GM19455 (cell line): ENCODE results near the gene POLD4.

ENCODE experiments used
- ATAC-seq: cut with Tn5 transposase; IDR thresholded peaks from one replicate; pipeline ENCODE4 v1.9.1; 2021; ENCODE audit not compliant: unreplicated experiment

The POLD4 gene

DNA sequence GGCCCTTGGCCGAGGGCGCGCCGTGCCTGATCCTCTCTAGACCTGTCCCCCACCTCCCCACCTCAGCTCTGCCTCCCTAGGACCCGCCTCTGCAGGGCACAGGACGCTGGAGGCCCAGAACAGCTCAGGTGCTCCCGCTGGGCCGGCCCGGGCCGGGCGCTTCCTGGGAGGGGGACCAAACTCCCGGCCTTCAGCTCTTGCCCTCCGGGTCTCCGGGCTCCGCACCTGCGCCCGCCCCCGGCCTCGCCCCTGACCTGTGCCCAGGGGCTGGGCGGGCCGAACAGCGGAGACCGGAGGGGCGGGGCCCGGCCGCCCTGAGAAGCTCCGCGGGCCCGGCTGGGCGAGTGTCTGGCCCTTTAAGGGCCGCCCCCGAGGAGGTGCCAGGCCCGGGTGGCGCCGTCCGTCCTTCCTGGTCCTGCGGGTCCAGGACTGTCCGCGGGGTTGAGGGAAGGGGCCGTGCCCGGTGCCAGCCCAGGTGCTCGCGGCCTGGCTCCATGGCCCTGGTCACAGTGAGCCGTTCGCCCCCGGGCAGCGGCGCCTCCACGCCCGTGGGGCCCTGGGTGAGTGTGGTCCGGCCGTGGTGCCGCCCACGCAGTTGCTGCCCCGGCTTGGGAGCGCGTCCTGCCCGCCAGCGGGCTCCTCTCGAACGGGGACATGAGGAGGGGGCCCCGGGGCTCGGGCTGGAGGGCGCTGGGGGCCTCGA lies 50.1 kb downstream of the POLD4 start, which contains the start of gene SSH3:
Gene SSH3 (plus strand): TSS at position 399 of the 703 bp plus-strand sequence. CDS start 96 bp downstream, at position 495.
- ATAC-seq: no peak

DNA sequence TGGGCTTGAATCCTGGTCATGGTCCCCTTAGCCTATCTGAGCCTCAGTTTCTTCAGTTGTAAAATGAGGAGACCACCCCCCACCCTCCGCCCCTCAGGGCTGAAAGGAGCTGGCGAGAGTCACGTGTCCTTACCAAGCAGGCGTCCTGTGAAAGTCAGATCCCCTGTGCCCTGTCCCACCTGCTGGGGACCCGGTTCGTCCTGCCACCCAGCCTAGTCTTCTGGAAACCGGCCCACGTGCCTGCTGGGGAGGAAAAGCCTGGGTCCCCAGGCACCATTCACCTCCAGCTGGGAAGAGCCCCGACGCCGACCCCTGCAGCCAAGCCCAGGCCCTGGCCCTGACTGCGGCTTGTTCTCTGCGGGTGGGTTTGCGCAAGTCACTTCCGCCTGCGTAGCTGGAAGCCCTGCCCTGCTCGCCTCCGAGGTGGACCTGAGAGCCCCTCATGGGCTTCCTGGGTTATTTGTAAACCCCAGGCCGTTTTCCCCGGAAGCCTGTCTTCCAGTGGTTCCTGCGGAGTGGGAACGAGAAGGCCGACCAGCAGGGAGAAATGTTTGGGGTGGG lies 50.7 kb downstream of the POLD4 start:
- no peak for ATAC-seq

DNA sequence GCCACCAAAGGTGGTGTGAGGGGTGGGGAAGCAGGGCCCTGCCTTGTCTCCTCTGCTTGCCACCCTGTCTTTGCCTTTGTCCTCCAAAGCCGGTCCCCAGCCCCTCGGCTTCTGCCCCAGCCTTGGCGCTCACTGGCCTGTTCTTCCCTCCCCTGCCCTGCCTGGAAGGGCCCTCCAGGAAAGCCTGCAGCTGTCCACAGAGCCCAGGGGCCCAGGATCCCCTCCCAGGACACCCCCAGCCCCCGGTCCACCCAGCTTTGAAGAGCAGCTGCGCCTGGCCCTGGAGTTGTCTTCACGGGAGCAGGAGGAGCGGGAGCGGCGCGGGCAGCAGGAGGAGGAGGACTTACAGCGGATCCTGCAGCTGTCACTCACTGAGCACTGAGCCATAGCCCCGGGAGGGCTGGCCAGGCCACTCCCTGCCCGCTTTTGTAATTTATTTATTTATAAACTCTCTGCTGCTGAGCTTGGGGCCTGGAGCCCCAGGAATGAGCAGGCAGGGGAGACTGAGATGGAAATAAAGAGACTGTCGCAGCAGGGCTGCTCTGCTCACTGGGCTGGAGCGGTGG lies 51.3 kb downstream of the POLD4 start:
- ATAC-seq: no peak

DNA sequence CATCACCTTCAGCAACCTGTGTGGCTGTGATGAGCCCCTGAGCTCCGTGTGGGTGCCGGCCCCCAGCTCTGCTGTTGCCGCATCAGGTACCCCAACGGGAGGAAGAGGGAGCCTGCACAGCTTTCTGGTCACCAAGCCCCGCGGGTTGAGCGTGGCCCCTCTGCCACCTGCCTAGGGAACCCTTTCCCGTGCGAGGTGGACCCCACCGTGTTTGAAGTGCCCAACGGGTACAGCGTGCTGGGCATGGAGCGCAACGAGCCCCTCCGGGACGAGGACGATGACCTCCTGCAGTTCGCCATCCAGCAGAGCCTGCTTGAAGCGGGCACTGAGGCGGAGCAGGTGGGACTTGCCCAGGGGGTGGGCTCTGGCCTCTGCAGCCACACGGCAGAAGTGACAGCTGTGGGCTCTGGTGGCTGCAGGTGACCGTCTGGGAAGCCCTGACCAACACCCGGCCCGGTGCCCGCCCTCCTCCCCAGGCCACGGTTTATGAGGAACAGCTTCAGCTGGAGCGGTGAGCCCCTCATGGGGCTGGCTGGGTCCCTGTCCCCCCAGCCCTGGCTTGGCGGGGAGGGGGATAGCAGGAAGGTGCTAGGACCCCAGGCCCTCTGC lies 51.9 kb downstream of the POLD4 start:
- no peak for ATAC-seq
